HCT116 (cell line): ENCODE results near the gene HEMGN.

ENCODE experiments used
- CTCF ChIP-seq, 3 experiments: fragments of 200-600 bp in 1 of 3; sonication (generic) in 1 of 3; IDR thresholded peaks in 2 of 3; conservative IDR thresholded peaks in 1 of 3; 2 replicates each; pipeline ENCODE4 v1.5.1; 2012 to 2017; ENCODE audit warnings: low read depth in 2 of 3, low read length in 2 of 3, antibody characterized with exemption in 1 of 3, borderline replicate concordance in 1 of 3, control low read depth in 1 of 3, mild to moderate bottlenecking in 1 of 3, mixed read lengths in 1 of 3, mixed run types in 1 of 3, moderate library complexity in 1 of 3; ENCODE audit not compliant: insufficient read depth in 1 of 3
- EZH2 ChIP-seq: fragments of 200-600 bp; sonication (generic); IDR thresholded peaks from 2 replicates; pipeline ENCODE4 v1.6.1; 2017; ENCODE audit warnings: antibody characterized with exemption, mixed run types
- JUND ChIP-seq: IDR thresholded peaks from 2 replicates; pipeline ENCODE4 v1.6.1; 2012
- POLR2A ChIP-seq: IDR thresholded peaks from 2 replicates; pipeline ENCODE4 v1.7.0; 2011; ENCODE audit warnings: borderline replicate concordance; ENCODE audit not compliant: insufficient read depth, insufficient read length; ENCODE audit errors: extremely low read depth
- POLR2AphosphoS5 ChIP-seq: IDR thresholded peaks from 2 replicates; pipeline ENCODE4 v1.6.1; 2011; ENCODE audit warnings: mild to moderate bottlenecking, low read depth, low read length, moderate library complexity
- RAD21 ChIP-seq: IDR thresholded peaks from 2 replicates; pipeline ENCODE4 v1.6.1; 2012; ENCODE audit warnings: low read depth, mild to moderate bottlenecking
- REST ChIP-seq: IDR thresholded peaks from 2 replicates; pipeline ENCODE4 v1.6.1; 2012; ENCODE audit warnings: low read depth
- YY1 ChIP-seq: IDR thresholded peaks from 2 replicates; pipeline ENCODE4 v1.6.1; 2011; ENCODE audit warnings: low read length, low read depth, moderate library complexity, mild to moderate bottlenecking; ENCODE audit not compliant: insufficient replicate concordance; ENCODE audit errors: extremely low read depth
- TF ChIP-seq, protein P1 (sequence below): IDR thresholded peaks from 2 replicates; pipeline ENCODE4 v1.6.1; 2012

DNA sequence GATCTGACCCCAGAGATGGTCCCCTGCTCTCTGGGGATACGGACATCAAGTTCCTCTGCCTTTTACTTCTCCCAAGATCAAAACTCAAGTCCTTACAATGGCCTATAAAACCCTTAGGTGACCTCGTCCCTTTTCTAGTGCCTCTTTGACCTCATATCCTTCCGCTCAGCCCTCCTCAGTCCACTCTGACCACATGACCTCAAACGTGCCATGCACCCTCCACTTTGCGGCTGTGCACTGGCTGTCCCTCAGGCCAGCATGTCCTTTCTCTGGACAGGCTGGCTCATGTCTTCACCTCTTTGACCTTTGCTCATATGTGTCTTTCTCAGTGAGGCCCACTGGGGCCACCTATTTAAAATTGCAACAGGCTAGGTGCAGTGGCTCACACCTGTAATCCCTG lies 30.3 kb downstream of the HEMGN start:
- TF ChIP-seq CTCF (IDR thresholded peaks at IDR 0.05 in 2 of 3, conservative IDR thresholded peaks at IDR 0.05 in 1 of 3; ENCODE audit: borderline replicate concordance in 1 of 3, insufficient read depth in 1 of 3, low read depth in 2 of 3, low read length in 2 of 3) = no peak
- TF ChIP-seq POLR2AphosphoS5 = no peak
- no peak for TF ChIP-seq REST
- no peak for TF ChIP-seq YY1
- TF ChIP-seq POLR2A = no peak
- TF ChIP-seq, protein P1, sequence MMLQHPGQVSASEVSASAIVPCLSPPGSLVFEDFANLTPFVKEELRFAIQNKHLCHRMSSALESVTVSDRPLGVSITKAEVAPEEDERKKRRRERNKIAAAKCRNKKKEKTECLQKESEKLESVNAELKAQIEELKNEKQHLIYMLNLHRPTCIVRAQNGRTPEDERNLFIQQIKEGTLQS = no peak
- no peak for TF ChIP-seq EZH2
- no peak for TF ChIP-seq JUND
- TF ChIP-seq RAD21 = no peak
